Endodermal cell (in vitro differentiated cells): Measurements from ENCODE around the gene APOBEC3B. TPM values are rescaled to one million over a fixed set of nuclear protein-coding genes. Genes with fewer than 3 reads are reported as not detected.

Experiments
- DNase-seq: peaks from one replicate; pipeline ENCODE4 v3.0.0-alpha.2; 2017
- H3K27ac ChIP-seq: 2 replicates; pipeline ENCODE4 v1.5.1; 2013; ENCODE audit warnings: mild to moderate bottlenecking, low read depth, low read length, moderate library complexity
- H3K27me3 ChIP-seq: 2 replicates; pipeline ENCODE4 v1.6.1; 2013; ENCODE audit warnings: mild to moderate bottlenecking, low read length, moderate library complexity; ENCODE audit not compliant: insufficient read depth, control insufficient read depth, poor library complexity, severe bottlenecking
- H3K36me3 ChIP-seq: 2 replicates; pipeline ENCODE4 v1.7.0; 2013; ENCODE audit warnings: mild to moderate bottlenecking, low read length, moderate library complexity; ENCODE audit not compliant: control insufficient read depth, insufficient read depth
- H3K4me1 ChIP-seq: one replicate; pipeline ENCODE4 v1.7.0; 2013; ENCODE audit warnings: low read length; ENCODE audit not compliant: control insufficient read depth, insufficient read depth
- H3K4me3 ChIP-seq: 2 replicates; pipeline ENCODE4 v1.5.1; 2013; ENCODE audit warnings: mild to moderate bottlenecking, low read length, moderate library complexity
- H3K9ac ChIP-seq: 2 replicates; pipeline ENCODE4 v1.6.1; 2013; ENCODE audit warnings: mild to moderate bottlenecking, low read length, moderate library complexity; ENCODE audit not compliant: poor library complexity, severe bottlenecking; ENCODE audit errors: extremely low read depth
- H3K9me3 ChIP-seq: 2 replicates; pipeline ENCODE4 v1.6.1; 2013; ENCODE audit warnings: mild to moderate bottlenecking, low read length, moderate library complexity; ENCODE audit not compliant: control insufficient read depth
- H3K27ac Mint-ChIP-seq: 2 replicates; pipeline ENCODE4 v1.8.0; 2020; ENCODE audit warnings: mixed read lengths
- H3K27me3 Mint-ChIP-seq: 2 replicates; pipeline ENCODE4 v1.8.0; 2021; ENCODE audit warnings: mild to moderate bottlenecking, mixed read lengths; ENCODE audit not compliant: insufficient read depth
- H3K36me3 Mint-ChIP-seq: 2 replicates; pipeline ENCODE4 v1.8.0; 2020; ENCODE audit warnings: low read depth, mixed read lengths
- H3K4me1 Mint-ChIP-seq: 2 replicates; pipeline ENCODE4 v1.8.0; 2020; ENCODE audit warnings: mixed read lengths
- H3K4me3 Mint-ChIP-seq: 2 replicates; pipeline ENCODE4 v1.8.0; 2020; ENCODE audit warnings: mild to moderate bottlenecking, moderate library complexity, mixed read lengths
- H3K9me3 Mint-ChIP-seq: 2 replicates; pipeline ENCODE4 v1.8.0; 2020; ENCODE audit warnings: mild to moderate bottlenecking, mixed read lengths
- CTCF ChIP-seq: fragments of 200-600 bp; sonication (generic); conservative IDR thresholded peaks from 2 replicates; pipeline ENCODE4 v1.5.0; 2021; ENCODE audit warnings: antibody characterized with exemption, mild to moderate bottlenecking
- WGBS, 2 experiments: methylation state at CpG; one replicate each; pipeline versions ENCODE4 v1.1.5 to v1.1.7; 2013; ENCODE audit warnings: missing lambda C conversion rate in 2 of 2, mixed read lengths in 1 of 2; ENCODE audit not compliant: insufficient coverage in 1 of 2, insufficient read length in 1 of 2; 5-methylcytosine and 5-hydroxymethylcytosine counted together
- long read RNA-seq, 4 experiments: library from polyadenylated mRNA in 2 of 4; library from RNA in 1 of 4; library from capped mRNA in 1 of 4; stranded (forward) in 3 of 4; unstranded in 1 of 4; transcript quantifications; one replicate each; pipeline ENCODE4 v2.0.0, GENCODE V29; 2020 to 2021; ENCODE audit warnings: inconsistent platforms in 1 of 4
- polyA plus RNA-seq, 2 experiments: library from polyadenylated mRNA; stranded (reverse); fragments of 50-300 nt; gene quantifications; one replicate each; pipeline ENCODE4 v1.2.3, GENCODE V29; 2013
- total RNA-seq, 2 donors: library from RNA; stranded (reverse); fragmentation: NEBNext Ultra II Directional in 1 of 2; extraction: Animal tissue kit (Norgen Biotek cat#: 25700) in 1 of 2; gene quantifications; 2 replicates in 1 of 2; 3 replicates in 1 of 2; pipeline ENCODE4 v1.2.1, GENCODE V29; 2021

Gene APOBEC3B
- 1 to 10 TPM; 4.1 to 5.4 TPM for total RNA-seq
- 2.2 TPM for polyA plus RNA-seq (2013, experiment 1 of 2)
- 3.0 TPM for polyA plus RNA-seq (2013, experiment 2 of 2)
- long read RNA-seq, experiment 1, transcript APOBEC3B-201 (8 exons, 1,533 nt): major isoform, 5 of 7 reads
- long read RNA-seq, experiment 1, partial matches to known transcripts: 2 of 7 reads
- long read RNA-seq, experiment 1, other reads (novel, unspliced or antisense): 0 of 7 reads
- long read RNA-seq, experiment 2, transcript APOBEC3B-201 (8 exons, 1,533 nt): major isoform, 11 of 11 reads
- long read RNA-seq, experiment 2, partial matches to known transcripts: 0 of 11 reads
- long read RNA-seq, experiment 2, other reads (novel, unspliced or antisense): 0 of 11 reads
- long read RNA-seq, experiment 3, transcript APOBEC3B-201 (8 exons, 1,533 nt): major isoform, 12 of 12 reads
- long read RNA-seq, experiment 3, partial matches to known transcripts: 0 of 12 reads
- long read RNA-seq, experiment 3, other reads (novel, unspliced or antisense): 0 of 12 reads
- long read RNA-seq, experiment 4, transcript APOBEC3B-201 (8 exons, 1,533 nt): major isoform, 23 of 26 reads
- long read RNA-seq, experiment 4, partial matches to known transcripts: 1 of 26 reads
- long read RNA-seq, experiment 4, other reads (novel, unspliced or antisense): 1 of 26 reads

- Mint-ChIP-seq H3K4me3 (no peak within 1 kb of the TSS), H3K4me1 (no peaks in the 10 kb centered on the region), H3K9me3 (peaks cover 47% of the 10 kb centered on the region), H3K27ac (no peak within 1 kb of the TSS), H3K36me3 (no peaks in the 10 kb centered on the region), H3K27me3 (peaks cover 7% of the 10 kb centered on the region)
- Histone ChIP-seq H3K27ac (no peak within 1 kb of the TSS), H3K27me3 (no peaks in the 10 kb centered on the region), H3K9ac (no peak within 1 kb of the TSS), H3K4me3 (no peak within 1 kb of the TSS), H3K4me1 (no peaks in the 10 kb centered on the region), H3K36me3 (no peaks in the 10 kb centered on the region), H3K9me3 (peaks cover 5% of the 10 kb centered on the region)
- TF ChIP-seq CTCF: no peak
- WGBS, 2 experiments: 49 to 62% methylated on average over 11 to 16 of the region's 16 CpGs
- peak; percentile 72 for DNase-seq
These were observed at the start of gene APOBEC3B for GRCh38 chr22:38981992-38982927. Gene APOBEC3B, plus strand, starts transcription at chr22:38982347. Its CDS starts 107 bp downstream, at chr22:38982454.

DNA sequence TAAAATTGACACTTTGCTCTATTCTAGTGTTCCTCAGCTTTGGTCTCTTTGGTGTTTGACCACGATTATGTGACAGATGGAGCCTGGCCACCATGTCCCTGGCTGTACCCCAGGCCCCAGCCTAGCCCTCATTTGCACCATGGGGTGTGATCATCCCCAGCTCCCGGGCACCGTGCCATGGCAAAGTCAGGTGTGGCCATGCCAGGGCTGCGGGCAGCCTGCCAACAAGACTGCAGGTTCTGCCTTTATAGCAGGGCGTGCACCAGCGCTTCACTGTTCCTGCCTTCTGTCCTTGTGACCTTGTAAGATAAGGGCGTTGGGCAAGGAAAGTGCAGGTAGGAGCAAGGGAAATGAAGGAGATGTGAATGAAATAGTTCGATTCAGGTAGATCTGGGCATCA is 47.1 kb upstream of the APOBEC3B start:
- H3K27ac Mint-ChIP-seq: no peak overlapping the region
- no peak overlapping the region for H3K4me3 Mint-ChIP-seq
- no peaks in the 10 kb centered on the region for H3K27me3 ChIP-seq
- 85 to 92% methylated on average over 3 to 8 of the region's 8 CpGs for WGBS, 2 experiments
- TF ChIP-seq CTCF: no peak
- H3K9ac ChIP-seq: no peak overlapping the region
- no peaks in the 10 kb centered on the region for H3K4me1 ChIP-seq
- no peak for DNase-seq
- H3K9me3 ChIP-seq: no peaks in the 10 kb centered on the region
- H3K36me3 Mint-ChIP-seq: no peaks in the 10 kb centered on the region
- H3K9me3 Mint-ChIP-seq: peaks cover 5% of the 10 kb centered on the region
- H3K27me3 Mint-ChIP-seq: peaks cover 6% of the 10 kb centered on the region
- no peaks in the 10 kb centered on the region for H3K4me1 Mint-ChIP-seq
- H3K36me3 ChIP-seq: no peaks in the 10 kb centered on the region
- no peak overlapping the region for H3K27ac ChIP-seq
- H3K4me3 ChIP-seq: no peak overlapping the region

GRCh38 chr22:38935616-38936015 is 46.5 kb upstream of the APOBEC3B start:
- H3K27ac ChIP-seq: no peak overlapping the region
- H3K27me3 Mint-ChIP-seq: peaks cover 4% of the 10 kb centered on the region
- 95 to 96% methylated on average over 10 of the region's 13 CpGs for WGBS, 2 experiments
- H3K27me3 ChIP-seq: no peaks in the 10 kb centered on the region
- no peaks in the 10 kb centered on the region for H3K36me3 Mint-ChIP-seq
- no peak for TF ChIP-seq CTCF
- no peaks in the 10 kb centered on the region for H3K4me1 Mint-ChIP-seq
- no peak overlapping the region for H3K27ac Mint-ChIP-seq
- no peak overlapping the region for H3K4me3 Mint-ChIP-seq
- no peak overlapping the region for H3K4me3 ChIP-seq
- peaks cover 5% of the 10 kb centered on the region for H3K9me3 Mint-ChIP-seq
- H3K4me1 ChIP-seq: no peaks in the 10 kb centered on the region
- H3K9ac ChIP-seq: no peak overlapping the region
- H3K36me3 ChIP-seq: no peaks in the 10 kb centered on the region
- DNase-seq: no peak
- no peaks in the 10 kb centered on the region for H3K9me3 ChIP-seq
